GM12874 (cell line): ENCODE data around the gene RGS3.

Source experiments
- TF ChIP-seq, protein P1 (sequence below): IDR thresholded peaks from 2 replicates; pipeline ENCODE4 v1.5.1; 2011; ENCODE audit warnings: low read depth, mild to moderate bottlenecking, control low read depth, low read length, moderate library complexity; ENCODE audit not compliant: insufficient read depth

RGS3 gene

GRCh38 chr9:113619491-113620376 is 156.2 kb downstream of the RGS3 start:
- TF ChIP-seq, protein P1, sequence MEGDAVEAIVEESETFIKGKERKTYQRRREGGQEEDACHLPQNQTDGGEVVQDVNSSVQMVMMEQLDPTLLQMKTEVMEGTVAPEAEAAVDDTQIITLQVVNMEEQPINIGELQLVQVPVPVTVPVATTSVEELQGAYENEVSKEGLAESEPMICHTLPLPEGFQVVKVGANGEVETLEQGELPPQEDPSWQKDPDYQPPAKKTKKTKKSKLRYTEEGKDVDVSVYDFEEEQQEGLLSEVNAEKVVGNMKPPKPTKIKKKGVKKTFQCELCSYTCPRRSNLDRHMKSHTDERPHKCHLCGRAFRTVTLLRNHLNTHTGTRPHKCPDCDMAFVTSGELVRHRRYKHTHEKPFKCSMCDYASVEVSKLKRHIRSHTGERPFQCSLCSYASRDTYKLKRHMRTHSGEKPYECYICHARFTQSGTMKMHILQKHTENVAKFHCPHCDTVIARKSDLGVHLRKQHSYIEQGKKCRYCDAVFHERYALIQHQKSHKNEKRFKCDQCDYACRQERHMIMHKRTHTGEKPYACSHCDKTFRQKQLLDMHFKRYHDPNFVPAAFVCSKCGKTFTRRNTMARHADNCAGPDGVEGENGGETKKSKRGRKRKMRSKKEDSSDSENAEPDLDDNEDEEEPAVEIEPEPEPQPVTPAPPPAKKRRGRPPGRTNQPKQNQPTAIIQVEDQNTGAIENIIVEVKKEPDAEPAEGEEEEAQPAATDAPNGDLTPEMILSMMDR: no peak

DNA sequence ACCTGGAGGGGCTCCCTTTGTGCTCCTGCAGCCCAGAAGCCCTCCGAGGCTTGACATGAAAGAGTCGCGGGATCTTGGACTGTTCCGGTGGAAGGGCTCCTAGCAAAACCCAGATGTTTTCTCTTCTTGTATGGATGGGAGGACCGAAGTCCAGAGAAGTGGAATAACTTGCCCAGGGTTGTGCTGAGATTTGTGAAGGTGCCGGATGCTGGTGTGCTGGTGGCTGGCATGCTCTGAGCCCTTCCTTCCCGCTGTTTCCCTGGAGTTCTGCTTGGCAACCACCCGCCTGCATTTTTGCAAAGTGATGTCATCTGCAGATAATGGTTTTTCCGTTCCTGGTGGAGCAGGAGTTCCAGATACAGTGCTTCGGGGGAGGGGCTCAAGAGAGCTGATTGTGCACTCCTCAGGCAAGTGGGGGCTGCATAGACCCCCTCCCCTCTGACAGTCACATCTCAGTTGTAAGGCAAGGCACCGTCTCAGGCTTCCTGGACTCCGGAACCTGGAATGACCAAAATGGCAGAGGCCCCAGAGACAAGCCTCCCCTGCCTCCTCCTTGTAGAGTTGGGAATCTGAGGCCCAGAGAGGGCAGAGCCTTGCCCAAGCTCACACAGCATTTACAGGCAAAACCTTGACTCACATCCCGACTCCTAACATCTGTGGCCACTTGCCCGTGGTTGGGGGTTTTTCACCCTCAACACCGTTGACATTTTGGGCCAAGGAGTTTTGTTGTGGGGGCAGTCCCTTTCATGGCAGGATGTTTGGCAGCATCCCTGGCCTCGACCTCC is 157.0 kb downstream of the RGS3 start:
- TF ChIP-seq, protein P1: no peak

GRCh38 chr9:113621309-113621791 is 157.8 kb downstream of the RGS3 start:
- TF ChIP-seq, protein P1: no peak

DNA sequence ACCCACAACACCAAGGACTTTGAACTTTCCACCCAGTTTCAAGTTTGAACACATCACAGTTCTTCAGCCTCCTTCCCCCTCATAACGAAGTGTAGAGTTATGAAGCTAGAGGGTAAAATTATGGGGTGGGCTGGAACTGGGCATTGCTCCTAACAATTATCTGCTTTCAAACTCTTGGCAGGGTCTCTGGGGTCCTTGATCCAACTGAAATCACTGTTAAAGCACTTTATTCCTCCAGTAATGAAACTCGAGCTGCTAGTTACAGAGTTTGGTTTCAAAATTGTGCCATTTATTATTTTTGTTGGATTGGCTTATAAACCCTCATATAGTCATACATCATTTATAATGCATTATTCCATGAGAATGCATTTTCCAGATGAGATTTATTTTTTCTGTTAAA is 158.5 kb downstream of the RGS3 start:
- TF ChIP-seq, protein P1: no peak

DNA sequence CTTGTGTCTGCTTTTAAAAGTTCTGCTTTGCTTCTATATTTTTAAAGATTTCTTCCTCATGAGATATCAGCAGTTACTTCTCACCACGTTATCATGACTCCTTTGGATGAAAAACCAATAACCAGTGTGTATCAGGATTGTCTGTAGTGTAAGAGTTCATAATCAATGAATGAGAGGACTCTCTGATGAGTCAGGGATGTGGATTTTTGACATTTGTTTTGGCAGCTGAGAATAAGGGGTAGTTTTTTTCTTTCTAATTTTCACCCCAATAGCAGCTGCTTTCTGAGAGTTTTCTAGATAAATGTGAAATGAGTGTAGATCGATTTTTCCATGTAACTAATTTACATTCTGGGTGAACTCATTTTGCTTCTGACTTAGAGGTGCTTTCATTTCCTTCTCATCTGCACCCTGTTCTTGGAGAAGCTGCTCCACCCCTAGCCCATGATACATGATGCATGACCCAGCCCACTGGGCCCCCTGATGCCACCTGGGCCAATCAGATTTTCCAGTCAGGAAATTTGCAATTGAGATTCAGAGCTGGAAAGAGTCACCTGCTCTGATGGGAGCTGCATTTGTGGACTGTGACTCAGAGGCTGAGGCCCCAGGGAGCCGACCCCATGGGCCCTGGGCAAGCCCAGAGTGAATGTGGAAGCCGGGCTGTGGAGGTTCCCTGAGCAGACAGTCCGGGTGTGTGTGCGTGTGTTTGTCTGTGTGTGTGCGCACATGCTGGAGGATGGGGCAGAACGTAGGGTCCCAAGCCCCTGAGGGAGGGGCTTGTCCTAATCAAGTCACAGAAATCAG is 159.3 kb downstream of the RGS3 start:
- TF ChIP-seq, protein P1: no peak

GRCh38 chr9:113623851-113624485 is 160.4 kb downstream of the RGS3 start:
- TF ChIP-seq, protein P1: no peak

DNA sequence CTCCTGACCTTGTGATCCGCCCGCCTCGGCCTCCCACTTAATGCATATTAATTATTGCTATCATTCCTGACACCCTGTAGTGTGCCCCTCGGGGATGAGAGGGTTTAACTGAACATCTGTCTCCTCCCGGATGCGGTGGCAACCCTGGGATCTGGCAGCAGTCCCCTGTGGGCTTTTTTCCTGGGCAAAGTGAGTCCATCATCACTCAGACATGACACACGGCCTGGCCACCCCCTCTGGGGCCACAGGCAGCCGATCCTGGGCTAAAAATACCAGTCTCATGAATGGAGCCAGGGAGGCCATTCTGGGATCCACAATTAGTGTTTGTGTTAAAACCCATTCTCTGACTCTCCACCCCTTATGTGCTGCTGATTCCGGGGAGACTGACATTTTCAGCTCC is 161.2 kb downstream of the RGS3 start:
- TF ChIP-seq, protein P1: no peak
